Measurements from ENCODE around the gene PTCD1. TPM values are rescaled to one million over a fixed set of nuclear protein-coding genes. Genes with fewer than 3 reads are reported as not detected.
"Not testable (repeated sequence)": the region's sequence is repeated elsewhere in the genome, so short reads cannot be mapped to it uniquely, and the experiment has no call there.

The PTCD1 gene
- total RNA-seq, 2 experiments from 2014 or later, result 5.8 to 8.9 TPM

DNA sequence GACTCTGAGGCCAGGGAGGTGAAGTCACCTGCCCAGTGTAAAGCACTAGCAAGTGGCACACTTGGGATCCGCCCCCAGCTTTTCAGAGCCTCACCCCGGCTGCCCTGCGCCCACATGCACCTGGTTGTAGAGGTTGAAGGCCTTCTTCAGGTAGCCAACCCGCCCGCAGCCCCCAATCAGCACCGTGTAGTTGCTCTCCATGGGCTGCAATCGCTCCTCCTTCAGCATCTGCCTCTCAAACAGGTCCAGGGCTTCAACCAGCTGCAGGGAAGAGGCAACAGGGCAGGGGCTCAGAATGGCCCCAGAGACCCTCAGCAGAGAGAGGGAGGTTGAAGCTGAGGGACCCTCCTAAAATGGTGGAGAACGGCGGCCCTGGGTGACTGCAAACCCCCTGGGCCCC, 5.4 kb downstream of the PTCD1 start:
- H3K27ac Mint-ChIP-seq, result no peak overlapping the region
- no peaks in the 10 kb centered on the region for H3K9me3 Mint-ChIP-seq (ENCODE audit: low read depth)
- no peaks in the 10 kb centered on the region for H3K27me3 Mint-ChIP-seq
- H3K4me3 Mint-ChIP-seq, result no peak overlapping the region
- peaks cover 14% of the 10 kb centered on the region for H3K36me3 Mint-ChIP-seq
- DNase-seq, result no peak
- no peak for ATAC-seq
- H3K4me1 Mint-ChIP-seq, result peaks cover 18% of the 10 kb centered on the region
- CTCF ChIA-PET, result interaction anchor here (0.9 kb wide), 1 partner anchor 43 kb away, joined by 4 read pairs; no protein-coding TSS in a partner anchor

DNA sequence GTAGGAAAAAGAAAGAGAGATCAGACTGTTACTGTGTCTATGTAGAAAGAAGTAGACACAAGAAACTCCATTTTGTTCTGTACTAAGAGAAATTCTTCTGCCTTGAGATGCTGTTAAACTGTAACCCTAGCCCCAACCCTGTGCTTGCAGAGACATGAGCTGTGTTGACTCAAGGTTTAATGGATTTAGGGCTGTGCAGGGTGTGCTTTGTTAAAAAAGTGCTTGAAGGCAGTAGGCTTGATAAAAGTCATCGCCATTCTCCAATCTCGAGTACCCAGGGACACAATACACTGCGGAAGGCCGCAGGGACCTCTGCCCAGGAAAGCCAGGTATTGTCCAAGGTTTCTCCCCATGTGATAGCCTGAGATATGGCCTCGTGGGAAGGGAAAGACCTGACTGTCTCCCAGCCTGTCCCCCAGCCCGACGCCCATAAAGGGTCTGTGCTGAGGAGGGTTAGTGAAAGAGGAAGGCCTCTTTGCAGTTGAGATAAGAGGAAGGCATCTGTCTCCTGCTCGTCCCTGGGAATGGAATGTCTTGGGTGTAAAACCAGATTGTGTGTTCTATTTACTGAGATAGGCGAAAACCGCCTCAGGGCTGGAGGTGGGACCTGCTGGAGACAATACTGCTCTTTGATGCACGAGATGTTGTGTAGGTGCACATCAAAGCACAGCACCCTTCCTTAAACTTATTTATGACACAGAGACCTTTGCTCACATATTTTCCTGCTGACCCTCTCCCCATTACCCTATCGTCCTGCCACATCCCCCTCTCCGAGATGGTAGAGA, 6.7 kb downstream of the PTCD1 start:
- DNase-seq; CTCF ChIA-PET; H3K9me3 Mint-ChIP-seq (ENCODE audit: low read depth); H3K4me3 Mint-ChIP-seq; ATAC-seq; H3K27ac Mint-ChIP-seq; H3K27me3 Mint-ChIP-seq: not testable (repeated sequence)
- Mint-ChIP-seq H3K4me1 (peaks cover 10% of the 10 kb centered on the region), H3K36me3 (peaks cover 18% of the 10 kb centered on the region)

DNA sequence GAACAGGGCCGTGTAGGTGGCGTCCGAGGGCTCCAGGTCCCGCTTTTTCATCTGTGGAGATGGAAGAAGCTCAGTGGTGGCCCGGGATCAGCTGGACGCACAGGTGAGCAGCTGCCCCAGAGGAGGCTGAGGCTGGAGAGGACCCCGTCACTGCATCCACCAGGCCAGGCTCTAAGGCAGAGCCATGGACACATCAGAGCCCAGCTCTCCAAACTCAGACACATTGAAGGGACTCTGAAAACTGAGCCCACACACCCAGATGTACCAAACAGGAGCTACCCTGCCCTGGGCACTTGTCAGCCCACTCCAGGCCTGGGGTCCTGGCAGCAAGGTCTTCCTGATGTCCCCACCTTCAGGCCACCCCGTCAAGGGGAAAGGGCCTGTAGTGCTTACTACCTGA, 8.8 kb downstream of the PTCD1 start:
- no peak for ATAC-seq
- H3K4me3 Mint-ChIP-seq, result no peak overlapping the region
- H3K27ac Mint-ChIP-seq, result no peak overlapping the region
- H3K27me3 Mint-ChIP-seq, result no peaks in the 10 kb centered on the region
- peaks cover 4% of the 10 kb centered on the region for H3K4me1 Mint-ChIP-seq
- CTCF ChIA-PET, result no interaction called here
- peaks cover 17% of the 10 kb centered on the region for H3K36me3 Mint-ChIP-seq
- H3K9me3 Mint-ChIP-seq (ENCODE audit: low read depth), result no peaks in the 10 kb centered on the region
- no peak for DNase-seq

DNA sequence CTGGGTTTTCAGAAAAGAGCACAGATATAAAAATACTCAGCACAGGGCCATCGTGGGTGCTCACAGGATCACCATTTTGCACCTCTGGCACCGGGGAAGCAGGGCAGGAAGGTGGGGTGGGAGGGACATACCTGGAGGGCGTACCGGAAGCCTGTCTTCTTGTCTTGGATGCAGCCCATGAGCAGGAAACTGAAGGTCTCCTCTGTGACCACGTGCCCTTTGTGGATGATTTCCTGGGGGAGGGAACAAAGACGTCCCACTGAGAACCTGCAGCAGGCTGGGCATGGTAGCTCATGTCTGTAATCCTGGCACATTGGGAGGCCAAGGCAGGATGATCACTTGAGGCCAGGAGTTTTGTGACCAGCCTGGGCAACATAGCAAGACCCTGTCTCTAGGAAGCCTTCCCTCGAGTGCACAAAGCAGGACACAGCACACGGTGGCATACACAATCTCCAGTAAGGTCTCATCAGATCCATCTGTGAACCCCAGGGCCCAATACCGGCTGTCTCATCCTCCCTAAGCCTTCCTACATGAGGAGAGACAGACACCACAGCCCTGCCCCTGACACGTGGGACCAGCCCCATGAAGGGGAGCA, 9.5 kb downstream of the PTCD1 start:
- no peak overlapping the region for H3K4me3 Mint-ChIP-seq
- H3K27ac Mint-ChIP-seq, result no peak overlapping the region
- peaks cover 4% of the 10 kb centered on the region for H3K4me1 Mint-ChIP-seq
- no peak for DNase-seq
- CTCF ChIA-PET, result no interaction called here
- H3K36me3 Mint-ChIP-seq, result peaks cover 18% of the 10 kb centered on the region
- H3K27me3 Mint-ChIP-seq, result no peaks in the 10 kb centered on the region
- no peaks in the 10 kb centered on the region for H3K9me3 Mint-ChIP-seq (ENCODE audit: low read depth)
- no peak for ATAC-seq

DNA sequence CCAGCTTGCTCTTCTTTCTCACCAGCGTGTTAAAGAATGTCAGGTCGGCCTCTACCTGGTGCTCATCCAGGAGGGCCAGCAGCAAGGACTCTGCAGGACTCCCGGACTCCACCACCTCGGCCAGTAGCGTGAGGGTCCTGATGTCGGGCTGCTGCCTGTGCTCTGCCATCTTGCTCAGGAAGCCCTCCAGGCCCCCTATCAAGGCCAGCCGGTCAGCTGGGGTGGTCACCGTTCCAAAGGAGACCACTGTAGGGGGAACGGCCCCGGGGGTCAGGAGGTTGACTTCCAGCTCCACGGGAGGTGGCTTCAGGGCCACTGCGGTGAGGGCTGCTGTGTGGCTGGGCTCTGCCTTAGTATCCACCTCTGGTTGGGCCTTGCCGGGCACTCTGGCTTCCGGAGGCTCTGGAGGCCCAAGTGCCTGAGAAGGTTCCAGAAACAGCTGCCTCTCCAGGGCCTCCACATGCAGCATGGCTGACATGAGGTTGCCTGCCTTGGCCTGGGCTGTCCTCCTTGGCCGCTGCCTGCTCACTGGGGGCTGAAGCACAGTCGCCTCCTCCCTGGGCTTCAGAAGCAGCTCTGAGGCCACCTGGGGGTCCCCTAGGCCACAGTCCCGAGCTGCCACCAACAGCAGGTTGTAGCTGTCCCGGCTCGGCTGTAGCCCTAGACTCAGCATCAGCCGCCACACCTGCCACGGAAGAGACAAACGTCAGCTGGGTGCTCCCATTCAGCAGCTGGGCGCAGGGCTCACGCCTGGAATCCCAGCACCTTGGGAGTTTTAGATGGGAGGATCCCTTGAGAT, 13.5 kb downstream of the PTCD1 start:
- Mint-ChIP-seq H3K36me3 (peaks cover 18% of the 10 kb centered on the region), H3K4me3 (no peak overlapping the region), H3K4me1 (peaks cover 4% of the 10 kb centered on the region), H3K9me3 (ENCODE audit: low read depth) (no peaks in the 10 kb centered on the region), H3K27me3 (no peaks in the 10 kb centered on the region), H3K27ac (no peak overlapping the region)
- CTCF ChIA-PET, result no interaction called here
- no peak for DNase-seq
- ATAC-seq, result no peak

DNA sequence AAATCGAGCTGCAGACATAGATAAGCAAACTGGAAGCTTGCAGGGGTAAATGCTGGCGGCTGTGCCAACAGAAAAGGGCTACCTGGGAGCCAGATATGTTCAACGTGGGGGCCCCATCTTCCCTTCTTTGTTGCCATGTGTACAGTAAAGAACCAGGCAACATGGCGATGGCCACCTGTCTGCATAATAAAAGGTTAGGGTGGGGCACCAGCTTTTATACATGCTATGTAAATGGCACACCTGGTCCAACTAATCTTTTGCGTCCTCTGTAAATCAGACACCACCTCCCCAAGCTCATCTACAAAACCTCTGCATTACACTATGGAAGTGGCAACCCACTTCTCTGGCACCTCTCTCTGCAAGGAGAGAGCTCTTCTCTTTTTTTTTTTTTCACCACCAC, 16.0 kb downstream of the PTCD1 start:
- Mint-ChIP-seq H3K36me3 (peaks cover 20% of the 10 kb centered on the region), H3K27ac (no peak overlapping the region)
- ATAC-seq, result no peak

DNA sequence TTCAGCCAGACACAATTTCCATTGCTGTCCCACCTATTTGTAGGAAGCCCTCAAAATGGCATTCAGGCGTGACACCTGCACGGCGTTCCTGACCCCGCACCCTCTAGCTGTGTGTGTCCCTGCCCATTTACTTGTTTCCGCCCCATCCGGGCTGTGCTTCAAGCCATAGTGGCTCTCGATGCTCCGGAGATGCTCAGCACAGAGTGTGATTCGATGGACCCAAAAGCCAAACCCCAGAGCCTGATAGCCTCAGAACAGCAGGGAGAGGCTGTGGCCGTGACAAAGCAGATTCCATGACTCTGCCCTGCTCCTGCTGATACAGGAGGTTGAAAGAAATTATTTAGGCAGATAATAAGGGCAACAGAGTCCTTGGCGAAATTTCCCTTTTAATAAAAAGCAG, 16.4 kb downstream of the PTCD1 start:
- DNase-seq (no peak), ATAC-seq (no peak)
- CTCF ChIA-PET, result interaction anchor here (0.7 kb wide), 2 partner anchors 8 to 70 kb away, joined by 3 read pairs; no protein-coding TSS in a partner anchor
- H3K36me3 Mint-ChIP-seq, result peaks cover 24% of the 10 kb centered on the region
- H3K4me1 Mint-ChIP-seq, result no peaks in the 10 kb centered on the region
- H3K9me3 Mint-ChIP-seq (ENCODE audit: low read depth), result no peaks in the 10 kb centered on the region
- no peak overlapping the region for H3K27ac Mint-ChIP-seq
- H3K4me3 Mint-ChIP-seq, result no peak overlapping the region
- H3K27me3 Mint-ChIP-seq, result no peaks in the 10 kb centered on the region

More for the DNA sequence above, 16.0 kb downstream of the PTCD1 start:
- Mint-ChIP-seq H3K27me3 (no peaks in the 10 kb centered on the region), H3K9me3 (ENCODE audit: low read depth) (no peaks in the 10 kb centered on the region), H3K4me1 (no peaks in the 10 kb centered on the region), H3K4me3 (no peak overlapping the region)
- DNase-seq, result no peak
- CTCF ChIA-PET, result interaction anchor here (0.7 kb wide), 2 partner anchors 9 to 69 kb away, joined by 3 read pairs; no protein-coding TSS in a partner anchor

DNA sequence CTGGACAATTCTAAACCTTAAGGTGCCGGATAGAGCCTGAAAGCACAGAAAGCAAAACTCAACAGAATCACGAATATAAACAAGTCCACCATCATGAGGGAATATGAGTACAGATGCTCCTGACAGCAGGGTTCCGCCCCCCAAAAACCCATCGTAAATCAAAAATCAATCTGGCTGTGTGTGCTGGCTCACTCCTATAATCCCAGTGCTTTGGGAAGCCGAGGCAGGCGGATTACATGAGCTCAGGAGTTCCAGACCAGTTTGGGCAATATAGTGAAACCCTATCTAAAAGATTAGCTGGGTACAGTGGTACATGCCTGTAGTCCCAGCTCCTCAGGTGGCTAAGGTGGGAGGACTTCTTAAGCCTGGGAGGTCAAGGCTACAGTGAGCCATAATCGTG, 17.6 kb downstream of the PTCD1 start:
- H3K36me3 Mint-ChIP-seq, result peaks cover 32% of the 10 kb centered on the region
- no peak overlapping the region for H3K4me3 Mint-ChIP-seq
- ATAC-seq (no peak), DNase-seq (no peak)
- H3K9me3 Mint-ChIP-seq (ENCODE audit: low read depth), result no peaks in the 10 kb centered on the region
- peaks cover 2% of the 10 kb centered on the region for H3K4me1 Mint-ChIP-seq
- CTCF ChIA-PET, result interaction anchor here (0.6 kb wide), 1 partner anchor 1723 kb away, joined by 3 read pairs; no protein-coding TSS in a partner anchor
- no peak overlapping the region for H3K27ac Mint-ChIP-seq
- no peaks in the 10 kb centered on the region for H3K27me3 Mint-ChIP-seq

DNA sequence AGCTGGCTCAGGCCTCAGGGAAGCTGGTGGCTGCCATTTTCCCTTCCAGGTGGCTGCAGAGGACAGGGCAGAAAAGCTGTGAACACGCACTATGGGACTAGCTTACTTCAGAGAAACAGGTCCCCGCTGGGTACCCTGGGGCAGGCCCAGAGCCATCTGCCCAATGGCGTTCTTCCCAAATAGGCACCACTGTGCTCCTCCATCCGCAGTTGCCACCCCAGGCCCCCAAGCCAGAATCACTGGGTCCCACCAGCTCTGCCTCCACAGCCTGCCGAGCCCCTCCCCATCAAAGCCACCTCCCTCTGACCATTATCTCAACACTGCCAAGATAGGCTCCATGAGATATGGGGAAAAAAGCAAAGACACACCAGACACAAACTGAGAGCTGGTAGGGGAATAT, 18.4 kb downstream of the PTCD1 start:
- CTCF ChIA-PET, result interaction anchor here (0.6 to 1.6 kb wide), 3 partner anchors 11 to 93 kb away, joined by 3 to 5 read pairs (median 3); partner anchors contain the start of genes BUD31 and PDAP1
- H3K27me3 Mint-ChIP-seq, result no peaks in the 10 kb centered on the region
- H3K9me3 Mint-ChIP-seq (ENCODE audit: low read depth), result no peaks in the 10 kb centered on the region
- H3K27ac Mint-ChIP-seq, result no peak overlapping the region
- no peak overlapping the region for H3K4me3 Mint-ChIP-seq
- ATAC-seq, result no peak
- peaks cover 3% of the 10 kb centered on the region for H3K4me1 Mint-ChIP-seq
- no peak for DNase-seq
- peaks cover 34% of the 10 kb centered on the region for H3K36me3 Mint-ChIP-seq

DNA sequence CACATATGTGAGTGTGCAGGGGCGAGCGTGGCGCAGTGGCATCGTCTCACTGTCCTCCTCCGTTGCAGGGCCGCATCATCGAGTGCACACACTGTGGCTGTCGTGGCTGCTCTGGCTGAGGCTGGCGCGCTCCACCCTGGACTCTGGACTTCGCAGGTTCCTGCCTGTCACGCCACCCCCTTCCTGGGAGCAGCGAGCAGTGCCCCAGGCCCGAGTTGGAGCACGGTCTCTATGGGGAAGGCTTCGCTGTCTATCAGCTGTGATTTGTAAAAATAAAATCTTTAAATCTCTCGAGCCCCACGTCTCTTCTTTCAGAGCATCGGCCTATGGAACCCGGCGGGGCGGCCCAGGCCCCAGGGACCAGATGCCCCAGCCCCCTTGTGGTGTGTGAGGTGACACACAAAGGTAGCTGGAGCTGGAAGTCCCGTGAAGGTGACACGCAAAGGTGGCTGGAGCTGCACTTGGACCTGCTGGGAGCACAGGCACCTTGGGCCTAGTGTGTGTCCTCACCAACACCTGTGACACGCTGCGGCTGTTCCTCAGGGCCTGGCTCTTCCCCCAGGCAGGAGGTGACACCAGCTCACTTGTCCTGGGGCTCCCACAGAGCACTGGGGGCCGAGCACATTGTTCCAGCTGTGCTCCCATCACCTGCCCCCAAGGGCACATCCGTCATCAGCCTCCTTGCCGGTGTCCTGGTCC, 19.1 kb downstream of the PTCD1 start:
- DNase-seq, result no peak
- no peak overlapping the region for H3K4me3 Mint-ChIP-seq
- peaks cover 3% of the 10 kb centered on the region for H3K4me1 Mint-ChIP-seq
- no peaks in the 10 kb centered on the region for H3K9me3 Mint-ChIP-seq (ENCODE audit: low read depth)
- peaks cover 38% of the 10 kb centered on the region for H3K36me3 Mint-ChIP-seq
- CTCF ChIA-PET, result interaction anchor here (1.2 to 1.6 kb wide), 2 partner anchors 11 to 53 kb away, joined by 3 to 5 read pairs; partner anchors contain the start of genes BUD31 and PDAP1
- ATAC-seq, result no peak
- no peaks in the 10 kb centered on the region for H3K27me3 Mint-ChIP-seq
- no peak overlapping the region for H3K27ac Mint-ChIP-seq

DNA sequence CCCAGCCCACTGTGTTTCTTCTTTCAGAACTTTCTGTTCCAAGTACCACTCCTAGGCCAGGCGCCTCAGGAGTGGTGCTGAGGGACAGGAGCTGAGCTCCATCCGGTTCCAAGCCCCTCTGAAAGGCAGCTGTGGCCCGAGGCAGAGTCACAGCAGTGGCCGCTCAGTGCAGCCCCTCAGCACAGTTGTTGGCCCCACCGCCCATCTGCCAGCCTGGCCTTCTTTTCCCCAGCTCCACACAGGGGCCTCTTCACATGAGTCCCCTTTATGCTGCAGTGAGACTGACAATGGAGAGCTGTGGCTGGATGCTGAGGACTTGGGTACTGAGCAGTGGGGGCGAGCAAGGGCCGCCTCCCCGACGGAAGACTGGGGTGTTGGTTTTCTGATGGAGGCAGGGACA, 20.3 kb downstream of the PTCD1 start:
- H3K27me3 Mint-ChIP-seq, result no peaks in the 10 kb centered on the region
- CTCF ChIA-PET, result no interaction called here
- no peak overlapping the region for H3K27ac Mint-ChIP-seq
- DNase-seq (no peak), ATAC-seq (no peak)
- peaks cover 4% of the 10 kb centered on the region for H3K4me1 Mint-ChIP-seq
- H3K36me3 Mint-ChIP-seq, result peaks cover 39% of the 10 kb centered on the region
- no peak overlapping the region for H3K4me3 Mint-ChIP-seq
- H3K9me3 Mint-ChIP-seq (ENCODE audit: low read depth), result no peaks in the 10 kb centered on the region

DNA sequence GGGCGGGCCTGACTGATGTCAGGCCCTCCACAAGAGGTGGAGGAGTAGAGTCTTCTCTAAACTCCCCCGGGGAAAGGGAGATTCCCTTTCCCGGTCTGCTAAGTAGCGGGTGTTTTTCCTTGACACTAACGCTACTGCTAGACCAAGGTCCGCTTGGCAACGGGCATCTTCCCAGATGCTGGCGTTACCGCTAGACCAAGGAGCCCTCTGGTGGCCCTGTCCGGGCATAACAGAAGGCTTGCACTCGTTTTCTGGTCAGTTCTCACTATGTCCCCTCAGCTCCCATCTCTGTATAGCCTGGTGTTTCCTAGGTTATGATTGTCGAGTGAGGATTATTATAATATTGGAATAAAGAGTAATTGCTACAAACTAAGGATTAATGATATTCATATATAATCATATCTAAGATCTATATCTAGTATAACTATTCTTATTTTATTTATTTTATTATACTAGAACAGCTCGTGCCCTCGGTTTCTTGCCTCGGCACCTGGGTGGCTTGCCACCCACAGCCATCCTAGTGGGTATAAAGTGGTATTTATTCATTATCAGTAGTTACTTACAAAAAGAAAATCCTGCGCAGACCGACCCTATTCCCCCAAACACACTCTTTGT, 23.0 kb downstream of the PTCD1 start:
- not testable (repeated sequence) for H3K27ac Mint-ChIP-seq; H3K9me3 Mint-ChIP-seq (ENCODE audit: low read depth); ATAC-seq; H3K27me3 Mint-ChIP-seq; DNase-seq; H3K4me3 Mint-ChIP-seq
- CTCF ChIA-PET, result interaction anchor here (0.8 to 1.8 kb wide), 6 partner anchors 8 to 102 kb away, joined by 3 to 6 read pairs (median 3); partner anchors contain the start of genes CPSF4 and PTCD1
- H3K4me1 Mint-ChIP-seq, result peaks cover 18% of the 10 kb centered on the region
- peaks cover 55% of the 10 kb centered on the region for H3K36me3 Mint-ChIP-seq
